Measurements from ENCODE around the gene PTPRM. TPM values are rescaled to one million over a fixed set of nuclear protein-coding genes. Genes with fewer than 3 reads are reported as not detected.

PTPRM gene
- total and polyA plus RNA-seq, 2 of the 8 experiments (the other 6 are each of a cell fraction or from before 2014, with no cell fraction given), result 4.1 to 7.0 TPM

GRCh38 chr18:7544686-7545085 is 22.4 kb upstream of the PTPRM start (continued):
- TF ChIP-seq NANOG (IDR thresholded peaks at IDR 0.05; ENCODE audit: insufficient read depth, low read depth, low read length, poor library complexity, severe bottlenecking) (no peak), CBX5 (IDR thresholded peaks at IDR 0.05; ENCODE audit: low read depth, low read length) (no peak), POLR2A (IDR thresholded peaks at IDR 0.05; ENCODE audit: control extremely low read depth in 1 of 2, low read depth in 2 of 2, low read length in 2 of 2) (no peak), RAD21 (IDR thresholded peaks at IDR 0.05 in 1 of 2, conservative IDR thresholded peaks at IDR 0.05 in 1 of 2; ENCODE audit: low read depth in 2 of 2, low read length in 2 of 2) (no peak), MAX (IDR thresholded peaks at IDR 0.05) (no peak), KDM1A (IDR thresholded peaks at IDR 0.05; ENCODE audit: borderline replicate concordance, low read length) (no peak), SUZ12 (IDR thresholded peaks at IDR 0.05; ENCODE audit: low read length) (no peak), YY1 (IDR thresholded peaks at IDR 0.05; ENCODE audit: low read depth, low read length) (no peak)
